GM19193 (cell line): Measurements from ENCODE around the gene KCNJ5.

Experiments used
- POLR2A ChIP-seq: IDR thresholded peaks from 4 replicates; pipeline ENCODE4 v1.6.1; 2011; ENCODE audit not compliant: insufficient read depth, insufficient read length; ENCODE audit errors: extremely low read depth

The KCNJ5 gene

GRCh38 chr11:128926437-128927107 lies 35.4 kb downstream of the KCNJ5 start:
- TF ChIP-seq POLR2A: no peak

- TF ChIP-seq POLR2A: no peak
Observed at GRCh38 chr11:128927108-128927461, 35.9 kb downstream of the KCNJ5 start.

- no peak for TF ChIP-seq POLR2A
Observed at GRCh38 chr11:128927683-128928336, 36.7 kb downstream of the KCNJ5 start.

GRCh38 chr11:128928400-128928799 lies 37.2 kb downstream of the KCNJ5 start:
- no peak for TF ChIP-seq POLR2A

- TF ChIP-seq POLR2A: no peak
Observed at GRCh38 chr11:128929468-128929867, 38.3 kb downstream of the KCNJ5 start.

- TF ChIP-seq POLR2A: no peak
Observed at GRCh38 chr11:128929991-128930390, 38.8 kb downstream of the KCNJ5 start.

GRCh38 chr11:128931066-128931465 lies 39.9 kb downstream of the KCNJ5 start:
- TF ChIP-seq POLR2A: no peak

GRCh38 chr11:128931668-128932067 lies 40.5 kb downstream of the KCNJ5 start:
- TF ChIP-seq POLR2A: no peak

GRCh38 chr11:128933481-128934178 lies 42.5 kb downstream of the KCNJ5 start:
- TF ChIP-seq POLR2A: no peak

- no peak for TF ChIP-seq POLR2A
Observed at GRCh38 chr11:128934351-128934750, 43.2 kb downstream of the KCNJ5 start.

GRCh38 chr11:128934926-128935325 lies 43.8 kb downstream of the KCNJ5 start:
- TF ChIP-seq POLR2A: no peak

- TF ChIP-seq POLR2A: no peak
Observed at GRCh38 chr11:128936606-128937251, 45.6 kb downstream of the KCNJ5 start.

- TF ChIP-seq POLR2A: no peak
Observed at GRCh38 chr11:128937480-128937879, 46.3 kb downstream of the KCNJ5 start.

- TF ChIP-seq POLR2A: no peak
Observed at GRCh38 chr11:128938156-128938885, 47.2 kb downstream of the KCNJ5 start.

- no peak for TF ChIP-seq POLR2A
Observed at GRCh38 chr11:128939591-128939990, 48.4 kb downstream of the KCNJ5 start.

- no peak for TF ChIP-seq POLR2A
Observed at GRCh38 chr11:128940156-128940555, 49.0 kb downstream of the KCNJ5 start.

- no peak for TF ChIP-seq POLR2A
Observed at GRCh38 chr11:128940603-128941002, 49.4 kb downstream of the KCNJ5 start.
